Type B pancreatic cell (in vitro differentiated cells): Measurements from ENCODE around the gene EPPIN. TPM values are rescaled to one million over a fixed set of nuclear protein-coding genes. Genes with fewer than 3 reads are reported as not detected.
"Not testable (repeated sequence)": the region's sequence is repeated elsewhere in the genome, so short reads cannot be mapped to it uniquely, and the experiment has no call there.

Experiments
- DNase-seq: peaks from one replicate; pipeline ENCODE4 v3.0.0; 2021; ENCODE audit warnings: mixed read lengths; ENCODE audit not compliant: unreplicated experiment; ENCODE audit errors: extremely low spot score
- H3K27ac Mint-ChIP-seq: 2 replicates; pipeline ENCODE4 v1.8.0; 2021; ENCODE audit warnings: mild to moderate bottlenecking, mixed read lengths
- H3K27me3 Mint-ChIP-seq: 2 replicates; pipeline ENCODE4 v1.8.0; 2021; ENCODE audit warnings: mixed read lengths
- H3K36me3 Mint-ChIP-seq: 2 replicates; pipeline ENCODE4 v1.8.0; 2021; ENCODE audit warnings: mixed read lengths
- H3K4me1 Mint-ChIP-seq: one replicate; pipeline ENCODE4 v1.8.0; 2021; ENCODE audit warnings: mixed read lengths; ENCODE audit not compliant: unreplicated experiment
- H3K4me3 Mint-ChIP-seq: 2 replicates; pipeline ENCODE4 v1.8.0; 2021; ENCODE audit warnings: mild to moderate bottlenecking, mixed read lengths
- H3K9me3 Mint-ChIP-seq: 2 replicates; pipeline ENCODE4 v1.8.0; 2021; ENCODE audit warnings: mixed read lengths
- total RNA-seq: library from RNA; stranded (reverse); gene quantifications from 2 replicates; pipeline ENCODE4 v1.2.1, GENCODE V29; 2021; ENCODE audit warnings: low replicate concordance
- TF ChIP-seq, protein P1 (sequence below): fragments of 200-600 bp; sonication (generic); conservative IDR thresholded peaks from 2 replicates; pipeline ENCODE4 v1.5.0; 2021; ENCODE audit warnings: antibody characterized with exemption, mild to moderate bottlenecking

Gene EPPIN
- total RNA-seq, 1 donor from 2014 or later: not detected

DNA sequence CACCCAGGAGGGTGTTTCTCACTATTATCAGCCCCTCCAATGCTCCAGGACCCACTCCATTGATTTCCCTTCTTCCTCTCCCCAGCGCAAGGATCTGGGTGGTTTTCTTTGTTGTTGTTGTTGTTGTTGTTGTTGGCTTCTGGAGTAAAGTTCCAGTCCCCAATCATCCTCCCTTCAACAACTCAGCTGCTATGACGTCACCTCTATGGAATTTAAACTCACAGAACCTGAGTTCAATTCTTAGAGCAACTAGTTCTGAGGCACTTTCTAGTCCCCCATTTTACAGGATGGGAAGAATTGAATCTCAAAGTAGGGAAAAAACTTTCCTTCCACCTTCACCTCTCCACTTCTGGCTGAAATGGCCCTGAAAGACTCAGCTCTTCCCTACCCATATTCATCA is 41.6 kb upstream of the EPPIN start:
- no peak overlapping the region for H3K27ac Mint-ChIP-seq
- no peaks in the 10 kb centered on the region for H3K9me3 Mint-ChIP-seq
- H3K4me1 Mint-ChIP-seq: no peaks in the 10 kb centered on the region
- no peak overlapping the region for H3K4me3 Mint-ChIP-seq
- no peak for DNase-seq
- TF ChIP-seq, protein P1, sequence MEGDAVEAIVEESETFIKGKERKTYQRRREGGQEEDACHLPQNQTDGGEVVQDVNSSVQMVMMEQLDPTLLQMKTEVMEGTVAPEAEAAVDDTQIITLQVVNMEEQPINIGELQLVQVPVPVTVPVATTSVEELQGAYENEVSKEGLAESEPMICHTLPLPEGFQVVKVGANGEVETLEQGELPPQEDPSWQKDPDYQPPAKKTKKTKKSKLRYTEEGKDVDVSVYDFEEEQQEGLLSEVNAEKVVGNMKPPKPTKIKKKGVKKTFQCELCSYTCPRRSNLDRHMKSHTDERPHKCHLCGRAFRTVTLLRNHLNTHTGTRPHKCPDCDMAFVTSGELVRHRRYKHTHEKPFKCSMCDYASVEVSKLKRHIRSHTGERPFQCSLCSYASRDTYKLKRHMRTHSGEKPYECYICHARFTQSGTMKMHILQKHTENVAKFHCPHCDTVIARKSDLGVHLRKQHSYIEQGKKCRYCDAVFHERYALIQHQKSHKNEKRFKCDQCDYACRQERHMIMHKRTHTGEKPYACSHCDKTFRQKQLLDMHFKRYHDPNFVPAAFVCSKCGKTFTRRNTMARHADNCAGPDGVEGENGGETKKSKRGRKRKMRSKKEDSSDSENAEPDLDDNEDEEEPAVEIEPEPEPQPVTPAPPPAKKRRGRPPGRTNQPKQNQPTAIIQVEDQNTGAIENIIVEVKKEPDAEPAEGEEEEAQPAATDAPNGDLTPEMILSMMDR: no peak
- no peaks in the 10 kb centered on the region for H3K36me3 Mint-ChIP-seq
- peaks cover 16% of the 10 kb centered on the region for H3K27me3 Mint-ChIP-seq

DNA sequence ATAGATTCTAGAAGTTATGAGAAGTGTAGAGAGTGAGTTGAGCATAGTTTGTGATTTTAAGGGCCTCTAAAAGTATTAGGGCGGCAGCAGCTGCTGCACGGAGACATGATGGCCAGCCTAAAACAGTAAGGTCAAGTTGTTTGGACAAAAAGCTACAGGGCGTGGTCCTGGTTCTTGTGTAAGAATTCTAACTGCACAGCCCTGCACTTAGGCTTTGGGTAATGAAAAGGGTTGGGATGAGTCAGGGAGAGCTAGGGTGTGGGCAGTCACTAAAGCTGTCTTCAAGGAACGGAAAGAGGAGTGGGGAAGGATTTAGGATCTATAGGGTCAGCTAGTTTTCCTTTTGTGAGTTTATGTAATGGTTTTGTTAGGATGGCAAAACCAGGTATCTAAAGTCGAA is 38.8 kb upstream of the EPPIN start:
- DNase-seq, H3K4me1 Mint-ChIP-seq, H3K9me3 Mint-ChIP-seq, H3K36me3 Mint-ChIP-seq, H3K4me3 Mint-ChIP-seq, H3K27ac Mint-ChIP-seq: not testable (repeated sequence)
- H3K27me3 Mint-ChIP-seq: peaks cover 23% of the 10 kb centered on the region

DNA sequence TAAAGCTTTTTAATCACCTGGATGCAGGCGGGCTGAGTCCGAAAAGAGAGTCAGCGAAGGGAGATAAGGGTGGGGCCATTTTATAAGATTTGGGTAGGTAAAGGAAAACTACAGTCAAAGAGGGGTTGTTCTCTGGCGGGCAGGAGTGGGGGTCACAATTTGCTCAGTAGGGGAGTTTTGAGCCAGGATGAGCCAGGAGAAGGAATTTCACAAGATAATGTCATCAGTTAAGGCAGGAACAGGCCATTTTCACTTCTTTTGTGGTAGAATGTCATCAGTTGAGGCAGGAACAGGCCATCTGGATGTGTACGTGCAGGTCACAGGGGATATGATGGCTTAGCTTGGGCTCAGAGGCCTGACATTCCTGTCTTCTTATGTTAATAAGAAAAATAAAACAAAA is 37.1 kb upstream of the EPPIN start:
- not testable (repeated sequence) for H3K27ac Mint-ChIP-seq, H3K36me3 Mint-ChIP-seq, H3K4me3 Mint-ChIP-seq, H3K9me3 Mint-ChIP-seq, H3K4me1 Mint-ChIP-seq, DNase-seq
- H3K27me3 Mint-ChIP-seq: peaks cover 28% of the 10 kb centered on the region

DNA sequence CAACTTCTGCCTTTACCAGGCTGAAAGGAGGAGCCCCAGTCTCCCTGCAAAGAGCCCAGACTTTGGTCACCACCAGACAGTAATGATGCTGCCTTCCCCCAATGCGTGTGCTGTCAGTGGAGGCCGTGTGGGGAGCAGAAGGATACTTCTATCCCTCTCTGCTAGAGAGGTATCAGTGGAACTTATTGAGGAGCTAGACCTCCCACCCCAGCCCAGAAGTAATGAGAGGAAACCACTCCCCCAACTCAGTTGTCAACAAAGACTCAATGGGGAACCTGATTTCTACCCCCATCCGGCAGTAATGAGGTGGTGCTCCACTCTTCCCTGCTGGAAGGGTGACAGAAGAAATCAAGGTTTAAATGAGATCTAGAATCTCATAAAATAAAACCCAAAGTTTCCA is 36.3 kb upstream of the EPPIN start:
- TF ChIP-seq, protein P1: no peak
- no peak for DNase-seq
- H3K4me1 Mint-ChIP-seq: no peaks in the 10 kb centered on the region
- H3K9me3 Mint-ChIP-seq: no peaks in the 10 kb centered on the region
- H3K27ac Mint-ChIP-seq: no peak overlapping the region
- H3K4me3 Mint-ChIP-seq: no peak overlapping the region
- H3K36me3 Mint-ChIP-seq: no peaks in the 10 kb centered on the region
- H3K27me3 Mint-ChIP-seq: peaks cover 28% of the 10 kb centered on the region

DNA sequence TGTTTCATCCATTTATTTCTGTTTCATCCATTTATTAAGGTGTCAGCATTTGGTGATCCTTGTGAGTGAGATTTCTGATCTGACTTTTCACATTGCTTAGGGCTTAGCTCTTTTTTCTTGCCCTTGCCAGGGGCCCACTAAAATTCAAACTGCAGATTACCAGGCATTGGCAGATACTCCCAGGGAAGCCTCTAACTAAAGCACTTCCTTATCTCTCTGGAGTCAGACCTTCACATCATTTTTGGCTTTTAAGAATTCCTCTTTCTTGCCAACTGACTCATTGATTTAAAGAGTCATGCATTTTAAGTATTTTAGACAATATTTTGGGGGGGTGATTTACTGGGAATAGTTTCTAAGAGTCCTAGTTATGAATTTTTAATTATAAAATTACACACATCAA is 34.5 kb upstream of the EPPIN start:
- no peak overlapping the region for H3K4me3 Mint-ChIP-seq
- no peaks in the 10 kb centered on the region for H3K36me3 Mint-ChIP-seq
- TF ChIP-seq, protein P1: no peak
- H3K9me3 Mint-ChIP-seq: no peaks in the 10 kb centered on the region
- H3K4me1 Mint-ChIP-seq: no peaks in the 10 kb centered on the region
- no peak overlapping the region for H3K27ac Mint-ChIP-seq
- H3K27me3 Mint-ChIP-seq: peaks cover 22% of the 10 kb centered on the region
- DNase-seq: no peak

DNA sequence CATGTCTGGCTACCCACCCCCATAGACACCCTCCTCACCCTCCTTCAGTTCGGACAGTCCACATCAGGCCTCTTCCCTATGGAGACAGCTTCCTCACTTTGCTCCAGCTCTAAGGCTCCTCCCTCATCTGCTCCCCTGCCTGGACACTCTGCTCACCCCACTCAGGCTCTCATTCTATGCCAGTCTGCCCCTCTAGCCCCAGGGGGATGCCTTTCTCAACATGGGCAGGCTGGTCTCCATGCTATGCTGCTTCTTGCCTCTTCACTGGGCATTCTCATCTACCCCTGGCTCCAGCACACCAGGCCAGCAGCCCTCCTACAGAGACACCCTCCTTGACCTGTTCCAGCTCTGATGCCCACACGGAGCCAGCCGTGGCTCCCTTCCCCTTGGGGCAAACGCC is 32.0 kb upstream of the EPPIN start, which contains the start of gene WFDC8:
Gene WFDC8, minus strand, starts transcription at position 101 of the 400 bp plus-strand sequence. Its CDS starts 37 bp downstream, at position 64.
- peaks cover 22% of the 10 kb centered on the region for H3K27me3 Mint-ChIP-seq
- H3K9me3 Mint-ChIP-seq: no peaks in the 10 kb centered on the region
- DNase-seq: no peak
- no peaks in the 10 kb centered on the region for H3K4me1 Mint-ChIP-seq
- H3K4me3 Mint-ChIP-seq: no peak within 1 kb of the TSS
- TF ChIP-seq, protein P1: no peak
- H3K27ac Mint-ChIP-seq: no peak within 1 kb of the TSS
- H3K36me3 Mint-ChIP-seq: no peaks in the 10 kb centered on the region

DNA sequence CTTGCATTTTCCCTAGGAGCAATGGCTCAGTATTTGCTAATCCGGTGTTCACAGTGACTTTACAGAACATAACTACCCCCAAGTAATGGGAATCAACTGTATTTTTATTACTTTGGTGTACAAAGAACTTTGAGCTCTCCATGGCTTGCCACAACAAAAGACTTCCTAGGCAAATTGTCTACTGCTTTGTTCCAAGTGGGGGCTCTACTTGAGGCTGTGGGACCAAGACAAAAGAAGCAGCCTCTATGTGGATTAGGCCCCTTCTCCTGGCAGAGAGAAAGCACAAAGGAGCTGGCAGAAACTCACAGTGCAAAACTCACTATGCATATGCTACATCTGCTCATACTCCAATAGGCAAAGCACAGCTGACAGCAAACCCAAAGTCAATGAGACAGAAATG is 31.0 kb upstream of the EPPIN start:
- Mint-ChIP-seq H3K36me3 (no peaks in the 10 kb centered on the region), H3K4me3 (no peak overlapping the region), H3K27ac (no peak overlapping the region), H3K4me1 (no peaks in the 10 kb centered on the region), H3K9me3 (no peaks in the 10 kb centered on the region), H3K27me3 (peaks cover 17% of the 10 kb centered on the region)
- TF ChIP-seq, protein P1: no peak
- no peak for DNase-seq
